ENCODE data around the gene NTNG2.
A peak's percentile ranks its signal among the peaks of the same experiment; 100 is the strongest.

The NTNG2 gene

DNA sequence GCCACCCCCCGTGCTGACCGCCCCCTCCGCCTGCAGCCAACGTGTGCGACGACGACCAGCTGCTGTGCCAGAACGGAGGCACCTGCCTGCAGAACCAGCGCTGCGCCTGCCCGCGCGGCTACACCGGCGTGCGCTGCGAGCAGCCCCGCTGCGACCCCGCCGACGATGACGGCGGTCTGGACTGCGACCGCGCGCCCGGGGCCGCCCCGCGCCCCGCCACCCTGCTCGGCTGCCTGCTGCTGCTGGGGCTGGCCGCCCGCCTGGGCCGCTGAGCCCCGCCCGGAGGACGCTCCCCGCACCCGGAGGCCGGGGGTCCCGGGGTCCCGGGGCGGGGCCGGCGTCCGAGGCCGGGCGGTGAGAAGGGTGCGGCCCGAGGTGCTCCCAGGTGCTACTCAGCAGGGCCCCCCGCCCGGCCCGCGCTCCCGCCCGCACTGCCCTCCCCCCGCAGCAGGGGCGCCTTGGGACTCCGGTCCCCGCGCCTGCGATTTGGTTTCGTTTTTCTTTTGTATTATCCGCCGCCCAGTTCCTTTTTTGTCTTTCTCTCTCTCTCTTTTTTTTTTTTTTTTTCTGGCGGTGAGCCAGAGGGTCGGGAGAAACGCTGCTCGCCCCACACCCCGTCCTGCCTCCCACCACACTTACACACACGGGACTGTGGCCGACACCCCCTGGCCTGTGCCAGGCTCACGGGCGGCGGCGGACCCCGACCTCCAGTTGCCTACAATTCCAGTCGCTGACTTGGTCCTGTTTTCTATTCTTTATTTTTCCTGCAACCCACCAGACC lies 80.2 kb downstream of the NTNG2 start:
- peak overlapping the region; percentile 84 for H3K4me3 ChIP-seq (ENCODE audit: low read length, poor library complexity, severe bottlenecking)
- no peaks in the 10 kb centered on the region for H3K9me2 ChIP-seq (replicated peaks; ENCODE audit: low read depth, low read length)
- TF ChIP-seq, protein P1, sequence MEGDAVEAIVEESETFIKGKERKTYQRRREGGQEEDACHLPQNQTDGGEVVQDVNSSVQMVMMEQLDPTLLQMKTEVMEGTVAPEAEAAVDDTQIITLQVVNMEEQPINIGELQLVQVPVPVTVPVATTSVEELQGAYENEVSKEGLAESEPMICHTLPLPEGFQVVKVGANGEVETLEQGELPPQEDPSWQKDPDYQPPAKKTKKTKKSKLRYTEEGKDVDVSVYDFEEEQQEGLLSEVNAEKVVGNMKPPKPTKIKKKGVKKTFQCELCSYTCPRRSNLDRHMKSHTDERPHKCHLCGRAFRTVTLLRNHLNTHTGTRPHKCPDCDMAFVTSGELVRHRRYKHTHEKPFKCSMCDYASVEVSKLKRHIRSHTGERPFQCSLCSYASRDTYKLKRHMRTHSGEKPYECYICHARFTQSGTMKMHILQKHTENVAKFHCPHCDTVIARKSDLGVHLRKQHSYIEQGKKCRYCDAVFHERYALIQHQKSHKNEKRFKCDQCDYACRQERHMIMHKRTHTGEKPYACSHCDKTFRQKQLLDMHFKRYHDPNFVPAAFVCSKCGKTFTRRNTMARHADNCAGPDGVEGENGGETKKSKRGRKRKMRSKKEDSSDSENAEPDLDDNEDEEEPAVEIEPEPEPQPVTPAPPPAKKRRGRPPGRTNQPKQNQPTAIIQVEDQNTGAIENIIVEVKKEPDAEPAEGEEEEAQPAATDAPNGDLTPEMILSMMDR (conservative IDR thresholded peaks at IDR 0.05; ENCODE audit: low read length), result no peak
- no peak for TF ChIP-seq EZH2phosphoT487 (IDR thresholded peaks at IDR 0.05; ENCODE audit: borderline replicate concordance)
- H2AFZ ChIP-seq (ENCODE audit: low read length), result peak overlapping the region; percentile 73
- no peaks in the 10 kb centered on the region for H3K79me2 ChIP-seq (ENCODE audit: insufficient read depth, low read length)
- H3K4me2 ChIP-seq (ENCODE audit: low read depth, low read length, poor library complexity, severe bottlenecking), result peak overlapping the region; percentile 97
- no peaks in the 10 kb centered on the region for H3K27me3 ChIP-seq (ENCODE audit: insufficient read depth, low read length, poor library complexity, severe bottlenecking)
- H3K36me3 ChIP-seq (ENCODE audit: insufficient read depth, low read length), result no peaks in the 10 kb centered on the region
- peaks cover 24% of the 10 kb centered on the region for H3K4me1 ChIP-seq (ENCODE audit: insufficient read depth, low read length, poor library complexity, severe bottlenecking)
- H3F3A ChIP-seq (ENCODE audit: low read depth), result no peaks in the 10 kb centered on the region
- H3K9me3 ChIP-seq (ENCODE audit: insufficient read depth, low read depth, low read length), result no peaks in the 10 kb centered on the region
- no peaks in the 10 kb centered on the region for H4K20me1 ChIP-seq (ENCODE audit: insufficient read depth, low read length, poor library complexity, severe bottlenecking)
- peak overlapping the region; percentile 86 for H3K9ac ChIP-seq (ENCODE audit: low read depth, low read length, poor library complexity, severe bottlenecking)

DNA sequence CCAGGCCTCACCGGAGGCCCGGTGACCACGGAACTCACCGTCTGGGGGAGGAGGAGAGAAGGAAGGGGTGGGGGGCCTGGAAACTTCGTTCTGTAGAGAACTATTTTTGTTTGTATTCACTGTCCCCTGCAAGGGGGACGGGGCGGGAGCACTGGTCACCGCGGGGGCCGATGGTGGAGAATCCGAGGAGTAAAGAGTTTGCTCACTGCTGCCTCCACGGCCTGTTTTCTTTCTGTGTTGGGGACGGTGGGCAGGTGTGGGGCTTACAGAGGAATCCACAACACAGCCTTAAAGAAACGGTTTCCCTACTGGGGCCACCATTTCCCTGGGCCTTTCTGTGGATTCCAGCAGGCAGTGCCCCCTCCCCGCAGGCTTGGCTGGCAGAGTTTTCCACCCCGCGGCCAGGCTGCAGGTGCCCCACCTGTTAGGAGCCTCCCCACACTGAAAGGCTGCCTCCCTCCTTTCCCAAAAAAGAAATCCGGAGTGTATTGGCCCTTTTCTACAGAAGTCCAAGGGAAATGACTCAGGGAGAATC lies 80.8 kb downstream of the NTNG2 start:
- no peaks in the 10 kb centered on the region for H3K27me3 ChIP-seq (ENCODE audit: insufficient read depth, low read length, poor library complexity, severe bottlenecking)
- peak overlapping the region; percentile 73 for H2AFZ ChIP-seq (ENCODE audit: low read length)
- H3K4me1 ChIP-seq (ENCODE audit: insufficient read depth, low read length, poor library complexity, severe bottlenecking), result peaks cover 24% of the 10 kb centered on the region

DNA sequence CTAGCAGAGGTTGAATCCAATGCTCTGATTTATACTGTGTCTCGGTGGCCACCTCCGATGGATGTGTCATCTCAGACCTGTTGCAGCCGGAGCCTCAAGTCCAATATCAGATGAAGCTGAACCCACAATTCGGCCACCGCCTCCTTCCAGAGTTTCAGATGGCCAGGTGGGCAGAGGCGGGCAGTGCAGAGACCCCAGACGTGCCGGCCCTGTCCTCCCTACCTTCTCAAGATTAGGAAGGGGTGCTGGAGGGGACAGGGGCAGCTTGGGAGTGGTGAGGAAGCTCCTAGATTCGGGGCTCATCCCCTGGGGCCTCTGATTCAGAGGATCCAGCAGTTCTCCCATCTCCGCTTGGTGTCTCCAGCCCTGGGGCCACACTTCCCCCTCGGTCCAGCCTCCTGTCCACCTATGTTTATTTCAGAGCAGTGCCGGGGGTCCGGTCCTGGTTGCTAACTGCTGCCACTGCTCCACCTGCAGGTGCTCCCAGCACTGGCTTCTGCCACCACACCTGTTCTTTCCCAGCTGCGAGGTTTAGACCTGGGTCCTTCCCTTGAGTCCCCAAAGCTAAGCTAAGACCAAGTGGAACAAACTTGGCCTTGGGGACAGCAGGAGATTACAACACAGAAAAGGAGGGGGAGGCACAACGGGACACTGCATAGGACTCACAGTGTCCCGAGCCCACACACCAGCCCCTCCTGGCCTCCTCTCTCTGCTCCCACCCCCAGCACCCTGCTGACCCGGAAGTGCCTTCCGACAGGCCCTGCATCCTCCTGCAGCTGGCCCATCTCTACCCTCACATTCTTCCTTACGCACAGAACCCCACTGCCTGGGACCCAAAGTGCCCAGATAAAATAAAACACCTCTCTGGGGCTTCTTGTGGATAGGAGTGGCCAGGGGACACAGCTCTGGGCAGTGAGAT lies 81.6 kb downstream of the NTNG2 start:
- Histone ChIP-seq H3K9ac (ENCODE audit: low read depth, low read length, poor library complexity, severe bottlenecking) (peak overlapping the region; percentile 86), H3K27me3 (ENCODE audit: insufficient read depth, low read length, poor library complexity, severe bottlenecking) (no peaks in the 10 kb centered on the region), H3K4me1 (ENCODE audit: insufficient read depth, low read length, poor library complexity, severe bottlenecking) (peaks cover 24% of the 10 kb centered on the region)

More for the DNA sequence above, 80.8 kb downstream of the NTNG2 start:
- Histone ChIP-seq H3F3A (ENCODE audit: low read depth) (no peaks in the 10 kb centered on the region), H4K20me1 (ENCODE audit: insufficient read depth, low read length, poor library complexity, severe bottlenecking) (no peaks in the 10 kb centered on the region), H3K9me2 (replicated peaks; ENCODE audit: low read depth, low read length) (no peaks in the 10 kb centered on the region), H3K4me3 (ENCODE audit: low read length, poor library complexity, severe bottlenecking) (peak overlapping the region; percentile 84), H3K9ac (ENCODE audit: low read depth, low read length, poor library complexity, severe bottlenecking) (peak overlapping the region; percentile 86), H3K4me2 (ENCODE audit: low read depth, low read length, poor library complexity, severe bottlenecking) (peak overlapping the region; percentile 97), H3K79me2 (ENCODE audit: insufficient read depth, low read length) (no peaks in the 10 kb centered on the region), H3K36me3 (ENCODE audit: insufficient read depth, low read length) (no peaks in the 10 kb centered on the region), H3K9me3 (ENCODE audit: insufficient read depth, low read depth, low read length) (no peaks in the 10 kb centered on the region)
- TF ChIP-seq, protein P1 (conservative IDR thresholded peaks at IDR 0.05; ENCODE audit: low read length), result peak; percentile 33
- no peak for TF ChIP-seq EZH2phosphoT487 (IDR thresholded peaks at IDR 0.05; ENCODE audit: borderline replicate concordance)

More for the DNA sequence above, 81.6 kb downstream of the NTNG2 start:
- Histone ChIP-seq H3K9me2 (replicated peaks; ENCODE audit: low read depth, low read length) (no peaks in the 10 kb centered on the region), H4K20me1 (ENCODE audit: insufficient read depth, low read length, poor library complexity, severe bottlenecking) (no peaks in the 10 kb centered on the region), H2AFZ (ENCODE audit: low read length) (no peak overlapping the region), H3K4me2 (ENCODE audit: low read depth, low read length, poor library complexity, severe bottlenecking) (peak overlapping the region; percentile 97), H3K4me3 (ENCODE audit: low read length, poor library complexity, severe bottlenecking) (peak overlapping the region; percentile 84), H3K9me3 (ENCODE audit: insufficient read depth, low read depth, low read length) (no peaks in the 10 kb centered on the region), H3K36me3 (ENCODE audit: insufficient read depth, low read length) (no peaks in the 10 kb centered on the region), H3F3A (ENCODE audit: low read depth) (no peaks in the 10 kb centered on the region), H3K79me2 (ENCODE audit: insufficient read depth, low read length) (no peaks in the 10 kb centered on the region)
- no peak for TF ChIP-seq EZH2phosphoT487 (IDR thresholded peaks at IDR 0.05; ENCODE audit: borderline replicate concordance)
- TF ChIP-seq, protein P1 (conservative IDR thresholded peaks at IDR 0.05; ENCODE audit: low read length), result no peak

Measured in Loucy (cell line).